Stimulated activated CD4-positive, alpha-beta T cell treated with anti-CD3 and anti-CD28 coated beads, Interleukin-2, amount 100 ng/mL, for 4 hours (primary cell): Measurements from ENCODE around the gene PROZ.
"Not testable (repeated sequence)": the region's sequence is repeated elsewhere in the genome, so short reads cannot be mapped to it uniquely, and the experiment has no call there.

Source experiments
- DNase-seq: peaks from one replicate; pipeline ENCODE4 v3.0.0-alpha.2; 2020; ENCODE audit warnings: low read depth

The PROZ gene

DNA sequence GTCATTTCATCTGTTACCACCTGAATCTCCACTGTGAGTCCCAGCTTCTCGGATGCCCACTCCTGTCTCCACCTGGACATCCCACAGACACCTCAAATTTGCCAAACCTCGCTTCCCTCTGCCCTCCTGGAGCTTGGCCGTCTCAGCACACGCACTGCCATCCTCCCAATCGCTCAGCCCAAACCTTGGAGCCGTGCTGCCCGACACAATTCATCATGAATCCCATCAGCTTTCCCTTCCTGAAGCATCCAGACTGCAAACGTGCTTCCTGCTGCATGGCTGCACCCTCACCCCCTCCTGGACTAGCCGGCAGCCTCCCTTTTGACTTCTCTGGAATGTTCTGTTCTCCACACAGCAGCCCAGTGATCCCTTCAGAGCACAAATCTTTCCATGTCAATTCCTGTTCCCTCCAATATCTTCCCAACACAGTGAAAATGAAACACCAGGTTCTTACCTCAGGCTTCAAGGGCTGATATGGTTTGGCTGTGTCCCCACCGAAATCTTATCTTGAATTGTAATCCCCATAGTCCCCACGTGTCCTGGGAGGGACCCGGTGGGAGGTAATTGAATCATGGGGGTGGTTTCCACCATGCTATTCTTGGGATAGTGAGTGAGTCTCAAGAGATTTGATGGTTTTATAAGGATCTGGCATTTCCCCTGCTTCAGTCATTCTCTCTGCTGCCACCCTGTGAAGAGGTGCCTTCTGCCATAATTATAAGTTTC is 1.1 kb upstream of the PROZ start:
- DNase-seq = no peak

DNA sequence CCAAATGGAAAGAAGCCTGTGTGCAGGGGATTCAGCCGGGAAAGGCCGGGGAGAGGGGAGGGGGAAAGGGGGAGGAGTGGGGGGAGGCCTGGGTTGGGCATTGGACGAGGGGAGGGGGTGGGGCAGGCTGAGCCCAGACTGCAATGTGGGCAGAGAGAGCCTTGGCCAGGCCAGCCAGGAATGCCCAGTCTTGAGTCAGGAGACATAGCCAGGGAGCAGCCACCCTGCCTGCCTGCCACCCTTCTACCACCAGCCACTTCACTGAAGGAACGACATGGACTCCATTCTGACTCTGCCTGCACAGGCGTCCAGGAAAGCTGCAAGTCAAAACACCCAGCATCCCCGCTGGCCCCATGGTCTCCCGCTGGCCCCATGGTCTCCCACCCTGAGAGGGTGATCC is 498 bp downstream of the PROZ start:
- no peak for DNase-seq

DNA sequence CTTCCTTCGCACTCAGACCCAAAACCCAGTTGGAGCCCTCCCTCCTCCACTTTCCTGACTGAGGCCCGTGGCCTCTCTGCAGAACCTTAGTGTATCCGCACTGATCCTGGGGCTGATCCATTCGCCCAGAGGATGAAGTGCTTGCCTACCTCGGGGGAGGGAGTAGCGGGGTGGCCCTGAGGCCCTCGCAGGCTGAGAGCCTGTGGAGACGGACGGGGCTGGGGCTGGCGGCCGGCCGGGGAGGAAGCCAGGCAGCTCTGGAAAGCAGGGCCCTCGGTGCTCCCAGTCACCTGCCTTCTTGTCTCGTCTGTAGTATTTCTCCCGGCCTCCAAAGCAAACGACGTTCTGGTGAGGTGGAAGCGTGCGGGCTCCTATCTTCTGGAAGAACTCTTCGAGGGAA is 1.3 kb downstream of the PROZ start:
- DNase-seq = no peak

DNA sequence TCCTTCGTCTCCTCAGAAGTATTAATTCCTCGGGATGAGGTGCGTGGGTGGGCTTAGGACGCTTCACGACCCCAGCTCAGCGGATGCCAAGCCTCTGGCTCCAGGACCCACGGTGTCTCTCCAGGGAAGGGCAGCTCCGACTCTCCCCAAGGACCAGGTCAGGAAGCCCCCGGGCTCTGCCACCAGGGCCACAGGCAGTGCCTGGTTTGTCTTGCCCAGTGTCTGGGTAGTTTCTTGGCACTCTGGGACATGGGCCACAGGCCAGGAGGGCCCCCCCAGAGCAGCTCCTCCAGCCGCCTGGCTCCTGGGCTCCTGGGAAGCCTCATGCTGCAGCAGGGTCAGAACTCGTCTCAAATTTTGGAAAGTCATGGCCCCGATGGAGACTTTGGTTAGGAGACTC is 2.5 kb downstream of the PROZ start:
- no peak for DNase-seq

DNA sequence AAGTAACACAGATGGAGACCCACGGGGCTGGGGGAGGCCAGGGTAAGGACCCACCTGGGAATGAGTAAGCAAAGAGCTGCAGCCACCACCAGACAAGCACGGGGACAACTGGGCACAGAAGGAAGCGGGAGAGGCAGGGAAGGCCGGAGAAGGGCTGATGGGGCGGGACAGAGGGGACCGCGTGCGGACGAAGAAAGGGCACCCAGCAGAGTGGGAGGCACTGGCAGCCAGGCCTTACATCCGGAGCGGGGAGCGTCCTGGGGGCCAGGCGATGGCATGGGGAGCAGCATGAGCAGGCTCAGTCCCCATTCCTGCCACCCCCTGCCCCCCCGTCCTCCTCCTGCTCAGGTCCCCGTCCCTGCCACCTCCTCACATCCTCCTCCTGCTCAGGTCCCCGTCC is 3.0 kb downstream of the PROZ start:
- no peak for DNase-seq

DNA sequence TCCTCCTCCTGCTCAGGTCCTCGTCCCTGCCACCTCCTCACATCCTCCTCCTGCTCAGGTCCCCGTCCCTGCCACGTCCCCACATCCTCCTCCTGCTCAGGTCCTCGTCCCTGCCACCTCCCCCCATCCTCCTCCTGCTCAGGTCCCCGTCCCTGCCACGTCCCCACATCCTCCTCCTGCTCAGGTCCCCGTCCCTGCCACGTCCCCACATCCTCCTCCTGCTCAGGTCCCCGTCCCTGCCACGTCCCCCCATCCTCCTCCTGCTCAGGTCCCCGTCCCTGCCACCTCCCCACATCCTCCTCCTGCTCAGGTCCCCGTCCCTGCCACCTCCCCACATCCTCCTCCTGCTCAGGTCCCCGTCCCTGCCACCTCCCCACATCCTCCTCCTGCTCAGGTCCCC is 3.5 kb downstream of the PROZ start:
- not testable (repeated sequence) for DNase-seq

DNA sequence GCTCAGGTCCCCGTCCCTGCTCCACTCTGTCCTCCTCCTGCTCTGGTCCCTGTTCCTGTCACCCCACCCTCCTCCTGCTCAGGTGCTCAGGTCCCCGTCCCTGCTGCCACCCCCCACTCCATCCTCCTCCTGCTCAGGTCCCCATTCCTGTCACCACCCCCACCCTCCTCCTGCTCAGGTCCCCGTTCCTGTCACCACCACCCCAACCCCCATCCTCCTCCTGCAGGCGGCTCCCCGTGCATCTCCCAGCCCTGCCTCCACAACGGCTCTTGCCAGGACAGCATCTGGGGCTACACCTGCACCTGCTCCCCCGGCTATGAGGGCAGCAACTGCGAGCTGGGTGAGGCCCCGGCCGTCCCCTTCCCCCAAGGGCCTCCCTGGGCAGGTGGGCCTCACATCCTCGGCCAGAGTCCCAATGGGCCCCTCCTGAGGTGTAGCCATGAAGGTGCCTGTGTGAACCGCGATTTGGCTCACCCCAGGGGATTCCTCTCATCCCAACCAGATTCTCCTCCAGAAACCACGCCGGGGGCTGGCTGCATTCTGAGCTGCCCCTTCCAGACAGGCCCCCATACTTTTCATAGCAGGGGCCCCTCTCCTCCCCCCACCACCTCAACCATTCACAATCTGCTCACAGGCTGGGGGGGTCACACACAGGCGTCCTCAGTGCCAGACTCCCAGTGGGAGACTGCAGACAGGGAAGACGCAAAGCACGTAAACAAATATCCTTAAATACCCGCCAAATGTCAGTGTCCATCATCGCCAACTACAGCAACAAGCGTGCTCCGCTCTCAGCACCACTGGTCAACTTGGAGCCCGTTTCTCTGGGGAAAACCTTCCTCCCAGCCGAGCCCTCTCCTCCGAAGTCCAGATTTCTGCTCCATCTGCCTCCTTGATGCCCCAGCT is 4.6 kb downstream of the PROZ start:
- no peak for DNase-seq

DNA sequence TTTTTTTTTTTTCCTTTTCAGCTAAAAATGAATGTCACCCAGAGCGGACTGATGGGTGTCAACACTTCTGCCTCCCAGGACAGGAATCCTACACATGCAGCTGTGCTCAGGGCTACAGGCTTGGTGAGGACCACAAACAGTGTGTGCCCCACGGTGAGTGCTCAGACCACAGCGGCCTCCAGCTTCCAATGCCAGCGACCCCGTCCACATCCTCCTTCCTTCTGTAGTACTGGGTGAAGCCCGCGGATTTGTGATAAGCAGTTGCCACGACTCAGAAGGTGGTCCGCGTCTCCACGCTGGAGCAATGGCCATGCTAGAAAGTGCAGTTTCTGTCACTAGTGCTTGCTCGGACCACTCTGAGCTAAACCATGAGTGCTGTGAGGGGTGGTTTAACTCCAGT is 6.0 kb downstream of the PROZ start:
- DNase-seq = no peak

DNA sequence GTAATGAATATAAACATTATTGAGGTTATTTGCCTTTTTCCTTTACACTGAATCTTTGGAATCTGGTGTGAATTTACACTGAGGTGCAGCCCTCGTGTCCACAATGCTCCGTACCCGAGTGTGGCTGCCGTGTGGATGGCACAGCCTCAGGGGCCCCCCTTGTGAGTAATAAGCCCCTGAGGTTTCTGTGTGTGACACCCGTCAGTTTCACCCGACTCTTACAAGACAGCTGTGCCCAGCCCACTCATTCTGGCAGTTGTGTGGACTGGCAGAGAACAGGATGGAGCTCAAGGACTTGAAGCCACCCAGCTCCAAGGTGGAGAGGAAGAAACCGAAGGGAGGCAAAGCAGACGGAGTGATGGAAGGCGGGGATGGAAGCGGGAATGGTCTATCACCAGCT is 7.8 kb downstream of the PROZ start:
- no peak for DNase-seq

DNA sequence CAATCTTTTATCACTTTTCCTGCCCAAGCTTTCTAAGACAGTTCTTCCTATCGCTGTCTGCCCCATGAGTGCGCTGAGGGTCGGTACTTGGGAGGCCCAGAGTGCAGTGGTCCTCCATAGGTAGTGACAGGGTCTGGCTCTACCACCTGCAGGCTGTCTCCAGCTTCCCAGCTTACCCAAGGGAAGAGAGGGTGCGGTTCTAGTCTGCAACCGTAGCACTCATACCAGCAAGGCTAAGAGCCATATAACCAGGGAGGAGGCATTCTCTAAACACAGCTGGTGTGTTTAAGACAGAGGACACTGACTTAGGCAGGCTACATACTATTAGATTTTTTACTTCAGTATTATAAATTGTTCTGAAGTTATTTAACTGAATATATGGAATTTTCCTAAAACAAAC is 8.2 kb downstream of the PROZ start:
- no peak for DNase-seq

DNA sequence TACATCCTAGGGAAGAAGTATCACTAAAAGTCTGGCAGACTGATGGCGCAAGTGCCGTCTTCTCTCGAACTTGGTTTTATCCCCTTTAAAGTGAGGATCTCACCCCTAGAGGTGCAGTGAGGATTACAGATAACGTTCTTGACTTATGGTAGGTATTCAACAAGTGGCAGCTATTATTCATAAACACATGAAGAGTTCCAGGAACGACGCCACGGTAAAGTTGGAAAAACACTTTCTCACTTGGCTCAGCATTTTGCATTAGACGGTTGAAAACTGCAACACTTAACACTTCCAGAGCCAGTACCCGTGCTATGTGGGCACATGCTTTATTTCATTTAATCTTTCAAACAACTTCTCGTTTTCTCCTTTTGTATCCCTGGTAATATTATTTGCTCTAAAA is 8.7 kb downstream of the PROZ start:
- DNase-seq = no peak

DNA sequence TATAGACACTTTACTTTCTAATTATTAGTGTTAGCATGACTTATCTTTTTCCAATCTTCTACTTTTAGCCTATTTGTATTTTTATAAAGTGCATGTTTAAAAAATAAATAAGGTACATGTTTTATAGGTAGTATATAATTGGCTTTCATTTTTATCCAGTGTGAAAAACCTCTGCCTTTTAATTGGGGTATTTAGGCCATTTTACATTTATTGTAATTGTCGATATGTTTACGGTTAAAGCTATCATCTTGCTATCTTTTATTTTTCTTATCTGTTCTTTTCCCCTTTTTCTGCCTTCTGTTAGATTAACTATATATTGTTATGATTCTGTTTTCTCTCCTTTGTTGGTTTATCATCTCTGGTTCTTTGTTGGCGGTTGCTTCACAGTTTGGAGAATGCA is 9.1 kb downstream of the PROZ start:
- no peak for DNase-seq

DNA sequence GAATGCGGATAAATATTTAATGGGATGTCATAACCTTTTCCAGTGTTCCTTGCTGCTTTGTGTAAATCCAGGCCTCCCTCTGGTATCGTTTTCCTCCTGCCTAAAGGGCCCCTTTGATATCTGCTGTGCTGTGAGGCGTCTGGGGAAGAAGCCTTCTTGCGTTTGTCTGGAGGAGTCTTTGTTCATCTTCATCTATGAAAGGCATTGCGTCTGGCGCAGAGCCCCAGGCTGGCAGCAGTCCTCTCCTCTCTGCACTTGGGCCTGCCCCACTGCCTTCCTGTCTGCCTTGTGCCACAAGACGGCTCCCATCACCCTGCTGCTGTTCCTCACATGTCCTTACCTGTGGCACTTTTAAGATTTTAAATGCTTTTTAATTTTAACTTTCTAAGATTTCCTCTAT is 9.8 kb downstream of the PROZ start:
- DNase-seq = no peak

DNA sequence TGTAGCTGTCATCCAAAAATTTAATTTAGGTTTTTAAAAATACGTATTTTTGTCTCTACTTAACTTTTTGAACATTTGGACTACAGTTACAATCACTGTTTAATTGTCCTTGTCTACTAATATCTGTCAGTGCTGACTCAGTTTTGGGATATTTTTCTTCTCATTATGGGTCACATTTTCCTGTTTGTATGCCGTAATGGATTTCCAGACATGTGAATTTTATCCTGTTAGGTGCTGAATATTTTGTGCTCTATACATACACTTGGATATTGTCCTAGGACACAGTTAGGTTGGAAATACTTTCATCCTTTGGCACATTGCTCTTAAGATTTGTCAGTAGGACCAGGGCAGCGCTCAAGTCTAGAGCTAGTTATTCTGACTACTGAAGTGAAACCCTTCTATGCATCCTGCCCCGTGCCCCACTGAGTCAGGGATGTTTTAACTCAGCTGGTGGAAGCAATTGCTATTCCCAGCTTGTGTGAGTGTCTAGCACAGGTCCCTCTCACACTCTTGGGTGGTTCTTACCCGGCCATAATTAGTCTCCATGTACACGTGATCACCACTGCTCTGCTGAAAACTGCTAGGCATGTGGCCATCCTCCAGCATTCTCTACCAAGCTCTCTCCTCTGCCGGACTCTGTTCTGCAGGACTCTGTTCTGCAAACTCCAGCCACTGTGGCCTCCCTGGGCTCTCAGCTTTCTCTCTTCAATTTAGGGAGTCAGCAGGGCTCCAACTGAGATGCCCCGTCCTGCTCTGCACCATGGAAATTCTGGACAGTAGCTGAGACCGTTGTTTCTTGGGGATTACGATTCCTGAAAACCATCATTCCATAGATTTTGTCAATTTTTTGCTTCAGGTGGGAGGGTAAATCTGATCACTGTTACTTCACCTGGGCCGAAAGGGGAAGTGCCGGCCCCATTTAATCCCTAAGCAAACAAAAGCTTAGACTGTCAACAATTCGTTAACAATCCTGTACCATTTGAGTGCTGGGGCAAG is 11.1 kb downstream of the PROZ start:
- no peak for DNase-seq

DNA sequence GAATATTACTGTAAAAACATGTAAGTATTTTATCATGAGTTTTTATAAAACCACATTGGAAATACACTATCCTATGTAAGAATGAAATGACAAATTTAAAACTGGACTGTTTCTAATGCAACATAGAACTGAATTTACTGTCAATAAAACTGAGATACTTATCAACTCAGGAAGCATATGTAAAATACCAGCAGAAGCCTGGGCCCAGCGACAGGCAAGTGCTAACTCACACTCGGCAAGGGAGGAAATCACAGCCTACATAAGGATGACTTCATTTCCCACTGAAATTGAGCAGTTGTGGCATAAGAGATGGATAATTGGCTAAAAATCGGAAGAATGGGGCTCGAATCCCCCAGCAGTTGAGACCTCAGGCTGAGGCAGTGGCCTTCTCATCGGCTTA is 12.1 kb downstream of the PROZ start:
- no peak for DNase-seq

DNA sequence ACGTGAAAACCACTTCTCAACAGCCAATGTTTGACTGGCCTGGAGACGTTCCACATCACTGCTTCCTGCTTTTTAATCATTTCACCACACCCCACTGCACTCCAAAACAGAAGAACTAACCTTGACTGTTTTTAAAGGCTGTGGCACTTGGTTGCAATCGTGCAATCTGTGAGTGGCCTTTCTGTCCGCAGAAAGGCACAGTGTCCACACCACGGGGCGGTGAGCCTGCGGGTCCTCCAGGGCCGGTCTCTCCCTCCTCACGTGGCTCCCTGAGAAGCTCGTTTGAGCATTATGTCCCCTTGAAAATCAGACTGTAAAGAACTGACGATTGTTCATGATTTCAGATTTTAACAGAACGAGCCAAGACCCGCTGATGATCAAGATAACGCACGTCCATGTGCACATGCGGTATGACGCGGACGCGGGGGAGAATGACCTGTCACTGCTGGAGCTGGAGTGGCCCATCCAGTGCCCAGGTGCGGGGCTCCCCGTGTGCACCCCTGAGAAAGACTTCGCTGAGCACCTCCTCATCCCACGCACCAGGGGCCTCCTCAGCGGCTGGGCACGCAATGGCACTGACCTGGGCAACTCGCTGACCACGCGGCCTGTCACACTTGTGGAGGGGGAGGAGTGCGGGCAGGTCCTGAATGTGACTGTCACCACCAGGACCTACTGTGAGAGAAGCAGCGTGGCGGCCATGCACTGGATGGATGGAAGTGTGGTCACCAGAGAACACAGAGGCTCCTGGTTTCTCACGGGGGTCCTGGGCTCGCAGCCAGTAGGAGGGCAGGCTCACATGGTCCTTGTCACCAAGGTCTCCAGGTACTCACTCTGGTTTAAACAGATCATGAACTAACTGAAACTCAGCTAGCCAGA is 13.0 kb downstream of the PROZ start:
- no peak for DNase-seq

DNA sequence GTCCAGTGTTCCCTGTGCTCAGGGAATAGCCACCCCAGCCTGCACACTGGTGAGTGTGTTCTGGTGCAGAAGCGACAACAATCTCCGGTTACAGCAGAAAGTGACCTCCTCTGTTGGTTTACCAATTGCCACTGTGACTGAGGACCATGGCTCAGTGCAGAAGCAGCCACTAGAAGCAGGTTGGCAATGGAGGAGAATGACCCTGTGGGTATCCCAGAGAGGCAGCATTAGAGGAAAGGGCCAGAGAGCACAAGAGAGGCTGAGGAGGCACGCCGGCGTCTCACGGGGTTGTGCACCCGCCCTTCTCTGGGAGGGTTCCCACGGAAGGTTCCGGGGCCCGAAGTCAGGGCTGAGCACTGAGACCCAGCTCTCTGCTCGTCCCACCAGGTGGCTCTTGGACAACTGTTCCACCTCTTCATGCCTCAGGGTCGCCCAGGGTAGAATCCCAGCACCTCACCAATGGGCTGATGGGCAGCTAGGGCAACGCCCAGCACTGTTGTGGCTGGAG is 14.0 kb downstream of the PROZ start:
- no peak for DNase-seq

DNA sequence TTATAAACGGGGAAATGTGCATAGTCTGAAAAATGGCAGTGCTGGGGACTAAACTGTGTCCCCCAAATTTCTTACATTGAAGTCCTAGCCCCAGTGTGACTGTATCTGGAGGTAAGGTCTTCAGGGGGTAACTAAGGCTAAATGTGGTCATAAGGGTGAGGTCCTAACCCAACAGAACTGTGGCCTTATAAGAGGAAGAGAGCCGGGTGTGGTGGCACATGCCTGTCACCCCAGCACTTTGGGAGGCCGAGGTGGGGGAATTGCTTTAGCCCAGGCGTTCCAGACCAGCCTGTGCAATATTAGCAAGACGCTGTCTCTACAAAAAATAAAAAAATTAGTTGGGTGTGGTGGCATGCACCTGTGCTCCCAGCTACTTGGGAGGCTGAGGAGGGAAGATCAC is 17.8 kb downstream of the PROZ start:
- peak; percentile 77 for DNase-seq

DNA sequence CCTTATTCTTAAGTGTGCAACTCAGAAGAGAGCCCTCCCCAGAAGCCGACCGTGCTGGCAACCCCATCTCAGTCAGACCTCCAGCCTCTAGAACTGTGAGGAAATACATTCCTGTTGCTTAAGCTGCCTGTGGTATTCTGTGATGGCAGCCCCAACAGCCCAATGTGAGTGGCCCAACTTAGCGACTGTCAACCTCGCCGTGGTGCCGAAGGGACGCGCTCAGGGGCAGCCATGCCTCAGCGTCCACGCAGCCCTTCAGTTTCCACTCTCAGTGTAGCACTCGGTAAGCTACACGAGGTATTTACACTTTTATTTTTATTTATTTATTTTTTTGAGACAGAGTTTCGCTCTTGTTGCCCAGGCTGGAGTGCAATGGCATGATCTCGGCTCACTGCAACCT is 18.4 kb downstream of the PROZ start:
- DNase-seq = no peak

DNA sequence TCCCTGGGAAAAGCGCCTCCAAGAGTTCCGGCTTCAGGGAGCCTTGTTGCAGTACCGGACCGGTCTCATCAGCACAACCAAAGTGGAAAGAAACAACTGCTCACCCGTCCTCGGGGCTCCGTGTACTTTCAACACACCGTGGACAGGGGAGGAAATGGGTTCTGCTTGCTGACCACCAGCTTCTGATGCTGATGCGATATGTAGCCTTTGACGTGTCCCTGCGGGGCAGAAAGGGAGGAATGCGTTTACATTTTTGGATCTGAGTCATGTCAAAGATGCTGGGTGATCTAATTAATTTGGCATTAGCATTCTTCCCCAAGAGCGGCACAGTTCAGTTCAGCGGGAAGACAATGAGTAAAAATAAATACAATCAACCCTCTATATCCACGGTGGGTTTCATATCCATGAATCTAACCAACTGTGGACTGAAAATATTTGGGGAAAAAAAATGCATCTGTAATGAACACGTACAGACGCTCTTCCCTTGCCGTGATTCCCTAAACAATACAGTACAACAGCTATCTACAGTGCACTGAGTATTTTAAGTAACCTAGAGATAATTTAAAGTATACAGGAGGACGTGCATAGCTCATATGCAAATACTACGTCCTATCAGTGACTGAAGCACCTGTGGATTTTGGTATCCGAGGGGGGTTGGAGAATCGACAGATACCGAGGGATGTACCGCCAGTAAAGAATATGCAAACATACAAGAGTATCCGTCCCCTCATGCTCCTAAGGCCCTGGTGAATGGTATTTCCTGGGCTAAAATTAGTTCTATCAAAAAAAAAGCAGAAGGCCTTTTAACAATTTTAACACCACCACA is 19.8 kb downstream of the PROZ start:
- no peak for DNase-seq

DNA sequence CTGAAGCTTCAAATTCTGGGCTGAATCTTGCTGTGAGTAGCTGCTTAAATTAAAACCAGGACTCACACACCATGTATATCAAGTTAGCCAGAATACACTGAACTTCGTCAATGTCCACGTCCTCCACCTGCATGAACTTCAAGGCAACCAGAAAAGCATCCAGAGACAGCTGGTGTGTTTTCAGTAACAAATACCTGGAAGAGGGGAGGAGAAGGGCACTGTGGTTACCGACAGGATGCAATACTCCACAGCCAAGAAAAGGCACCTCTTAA is 20.4 kb downstream of the PROZ start:
- DNase-seq = no peak
